DMS79 (cell line): ENCODE results near the gene PCDHGA5.
"Not testable (repeated sequence)": the region's sequence is repeated elsewhere in the genome, so short reads cannot be mapped to it uniquely, and the experiment has no call there.

Source experiments
- DNase-seq: peaks from one replicate; lab custom pipeline; 2025; lab: John Stamatoyannopoulos, UW

PCDHGA5 gene

GRCh38 chr5:141363952-141364660, at the start of gene PCDHGA5:
TSS of gene PCDHGA5 (plus strand) at chr5:141364162. CDS start at chr5:141364331, 169 bp downstream.
- DNase-seq, result no peak

- DNase-seq, result not testable (repeated sequence)
Observed at GRCh38 chr5:141316963-141317362, 47.0 kb upstream of the PCDHGA5 start.

GRCh38 chr5:141319202-141319601, 44.8 kb upstream of the PCDHGA5 start:
- no peak for DNase-seq

GRCh38 chr5:141319699-141320098, 44.3 kb upstream of the PCDHGA5 start:
- DNase-seq, result no peak

GRCh38 chr5:141320225-141321169, 43.5 kb upstream of the PCDHGA5 start, which contains the start of gene TAF7:
TSS of gene TAF7 (minus strand) at chr5:141320784. CDS start at chr5:141320044, 740 bp downstream.
- DNase-seq, result peak; percentile 62

- DNase-seq, result no peak
Observed at GRCh38 chr5:141322261-141322660, 41.7 kb upstream of the PCDHGA5 start.

- peak; percentile 67 for DNase-seq
Observed at GRCh38 chr5:141326088-141326854, 37.7 kb upstream of the PCDHGA5 start.

- DNase-seq, result no peak
Observed at GRCh38 chr5:141328231-141328630, 35.7 kb upstream of the PCDHGA5 start.

- no peak for DNase-seq
Observed at GRCh38 chr5:141330299-141331080, 33.5 kb upstream of the PCDHGA5 start, which contains the start of gene PCDHGA1. TSS of gene PCDHGA1 (plus strand) at chr5:141330514.

GRCh38 chr5:141332571-141332970, 31.4 kb upstream of the PCDHGA5 start:
- DNase-seq, result not testable (repeated sequence)

GRCh38 chr5:141338538-141339306, 25.2 kb upstream of the PCDHGA5 start, which contains the start of gene PCDHGA2:
TSS of gene PCDHGA2 (plus strand) at chr5:141338760.
- DNase-seq, result no peak

- DNase-seq, result not testable (repeated sequence)
Observed at GRCh38 chr5:141340781-141341354, 23.1 kb upstream of the PCDHGA5 start.

GRCh38 chr5:141342773-141343172, 21.2 kb upstream of the PCDHGA5 start:
- DNase-seq, result no peak

- no peak for DNase-seq
Observed at GRCh38 chr5:141343242-141343952, 20.6 kb upstream of the PCDHGA5 start, which contains the start of gene PCDHGA3. TSS of gene PCDHGA3 (plus strand) at chr5:141343829. CDS start at chr5:141344034, 205 bp downstream.

- no peak for DNase-seq
Observed at GRCh38 chr5:141343953-141344463, 20.0 kb upstream of the PCDHGA5 start.

- no peak for DNase-seq
Observed at GRCh38 chr5:141345327-141345726, 18.6 kb upstream of the PCDHGA5 start.

GRCh38 chr5:141346017-141346416, 17.9 kb upstream of the PCDHGA5 start:
- not testable (repeated sequence) for DNase-seq

- DNase-seq, result no peak
Observed at GRCh38 chr5:141349917-141350619, 13.9 kb upstream of the PCDHGA5 start, which contains the start of gene PCDHGB1. TSS of gene PCDHGB1 (plus strand) at chr5:141350099. CDS start at chr5:141350261, 162 bp downstream.
